WTC11 (cell line): Measurements from ENCODE around the gene ARHGAP23. TPM values are rescaled to one million over a fixed set of nuclear protein-coding genes. Genes with fewer than 3 reads are reported as not detected.
A peak's percentile ranks its signal among the peaks of the same experiment; 100 is the strongest.

Source experiments
- ATAC-seq: fragments of 200-7000 bp; cut with Tn5 transposase; 2 replicates; pipeline ENCODE4 v1.10.0; 2021; ENCODE audit warnings: mild to moderate bottlenecking, moderate library complexity
- CTCF ChIA-PET: fragments of 300-600 bp; sonication (Branson Sonifier 250); formaldehyde crosslinking; loops from one replicate; lab custom pipeline; 2021; ENCODE audit warnings: antibody characterized with exemption; lab: Charles Lee
- POLR2A ChIA-PET: fragments of 350-600 bp; sonication (Branson Sonifier 250); formaldehyde crosslinking; loops from one replicate; lab custom pipeline; 2021; ENCODE audit warnings: antibody characterized with exemption; lab: Charles Lee
- DNase-seq: peaks from one replicate; pipeline ENCODE4 v3.0.0; 2021; ENCODE audit warnings: low spot score
- H3K27ac Mint-ChIP-seq: 2 replicates; pipeline ENCODE4 v1.8.0; 2021; ENCODE audit warnings: mixed read lengths
- H3K27me3 Mint-ChIP-seq: 2 replicates; pipeline ENCODE4 v1.8.0; 2021; ENCODE audit warnings: low read depth, mild to moderate bottlenecking, moderate library complexity, mixed read lengths
- H3K36me3 Mint-ChIP-seq: 2 replicates; pipeline ENCODE4 v1.8.0; 2021; ENCODE audit warnings: mixed read lengths
- H3K4me1 Mint-ChIP-seq: 2 replicates; pipeline ENCODE4 v1.8.0; 2022; ENCODE audit warnings: mixed read lengths
- H3K4me3 Mint-ChIP-seq: 2 replicates; pipeline ENCODE4 v1.8.0; 2021; ENCODE audit warnings: mild to moderate bottlenecking, moderate library complexity, mixed read lengths
- H3K9me3 Mint-ChIP-seq: 2 replicates; pipeline ENCODE4 v1.8.0; 2021; ENCODE audit warnings: mixed read lengths
- ATF3 ChIP-seq: sonication (generic); formaldehyde crosslinking; conservative IDR thresholded peaks from 2 replicates; pipeline ENCODE4 v1.8.1; 2022; ENCODE audit warnings: mild to moderate bottlenecking, missing genetic modification reagents
- CTCF ChIP-seq: fragments of 200-600 bp; IDR thresholded peaks from 2 replicates; pipeline ENCODE4 v1.8.0; 2022; ENCODE audit warnings: antibody characterized with exemption
- E2F4 ChIP-seq: sonication (generic); formaldehyde crosslinking; IDR thresholded peaks from 2 replicates; pipeline ENCODE4 v1.8.1; 2022; ENCODE audit warnings: low read depth, mild to moderate bottlenecking, moderate library complexity, missing genetic modification reagents, borderline replicate concordance
- E2F5 ChIP-seq: sonication (generic); formaldehyde crosslinking; IDR thresholded peaks from 2 replicates; pipeline ENCODE4 v1.8.1; 2022; ENCODE audit warnings: mild to moderate bottlenecking, moderate library complexity, missing genetic modification reagents
- FOXK1 ChIP-seq: sonication (generic); formaldehyde crosslinking; IDR thresholded peaks from 2 replicates; pipeline ENCODE4 v1.8.0; 2022; ENCODE audit warnings: mild to moderate bottlenecking, moderate library complexity, missing genetic modification reagents
- GABPB1 ChIP-seq: sonication (generic); formaldehyde crosslinking; IDR thresholded peaks from 2 replicates; pipeline ENCODE4 v1.8.1; 2023; ENCODE audit warnings: mild to moderate bottlenecking, missing genetic modification reagents
- GRHL2 ChIP-seq: fragments of 250-450 bp; sonication (Bioruptor Pico); IDR thresholded peaks from 2 replicates; pipeline ENCODE4 v1.8.0; 2022; ENCODE audit warnings: mild to moderate bottlenecking, moderate library complexity; ENCODE audit not compliant: insufficient replicate concordance, severe bottlenecking
- IRF1 ChIP-seq: sonication (generic); formaldehyde crosslinking; IDR thresholded peaks from 2 replicates; pipeline ENCODE4 v1.8.0; 2023; ENCODE audit warnings: missing genetic modification reagents
- MAX ChIP-seq: sonication (generic); formaldehyde crosslinking; IDR thresholded peaks from 2 replicates; pipeline ENCODE4 v1.8.0; 2022; ENCODE audit warnings: mild to moderate bottlenecking, missing genetic modification reagents
- MXD4 ChIP-seq: fragments of 250-450 bp; sonication (Bioruptor Pico); IDR thresholded peaks from 2 replicates; pipeline ENCODE4 v1.8.0; 2021; ENCODE audit warnings: mild to moderate bottlenecking, moderate library complexity, borderline replicate concordance
- NFATC4 ChIP-seq: fragments of 250-450 bp; sonication (Bioruptor Pico); IDR thresholded peaks from 2 replicates; pipeline ENCODE4 v1.9.0; 2021; ENCODE audit warnings: mild to moderate bottlenecking
- SP1 ChIP-seq: sonication (generic); formaldehyde crosslinking; conservative IDR thresholded peaks from 2 replicates; pipeline ENCODE4 v1.8.1; 2022; ENCODE audit warnings: missing genetic modification reagents
- STAT6 ChIP-seq: sonication (generic); formaldehyde crosslinking; conservative IDR thresholded peaks from 2 replicates; pipeline ENCODE4 v1.8.1; 2023; ENCODE audit warnings: mild to moderate bottlenecking, low read depth, missing genetic modification reagents, moderate library complexity
- TEAD4 ChIP-seq: sonication (generic); formaldehyde crosslinking; IDR thresholded peaks from 2 replicates; pipeline ENCODE4 v1.8.0; 2022; ENCODE audit warnings: mild to moderate bottlenecking, missing genetic modification reagents
- TP53 ChIP-seq: sonication (generic); formaldehyde crosslinking; IDR thresholded peaks from 2 replicates; pipeline ENCODE4 v1.8.1; 2023; ENCODE audit warnings: mild to moderate bottlenecking, missing genetic modification reagents
- ZMAT4 ChIP-seq: fragments of 250-450 bp; sonication (Bioruptor Pico); IDR thresholded peaks from 2 replicates; pipeline ENCODE4 v1.9.0; 2021; ENCODE audit warnings: mild to moderate bottlenecking
- ZNF396 ChIP-seq: fragments of 250-450 bp; sonication (Bioruptor Pico); IDR thresholded peaks from 2 replicates; pipeline ENCODE4 v1.8.0; 2021; ENCODE audit warnings: mild to moderate bottlenecking, moderate library complexity, borderline replicate concordance
- ZNF416 ChIP-seq: fragments of 250-450 bp; sonication (Bioruptor Pico); IDR thresholded peaks from 2 replicates; pipeline ENCODE4 v1.9.0; 2021; ENCODE audit warnings: mild to moderate bottlenecking, inconsistent platforms
- ZNF425 ChIP-seq: fragments of 250-450 bp; sonication (Bioruptor Pico); conservative IDR thresholded peaks from 2 replicates; pipeline ENCODE4 v1.9.0; 2021; ENCODE audit warnings: mild to moderate bottlenecking
- ZSCAN18 ChIP-seq: fragments of 250-450 bp; sonication (Bioruptor Pico); IDR thresholded peaks from 2 replicates; pipeline ENCODE4 v2.1.2; 2022; ENCODE audit warnings: mild to moderate bottlenecking, moderate library complexity
- total RNA-seq: library from RNA; stranded (reverse); gene quantifications from 3 replicates; pipeline ENCODE4 v1.2.3, GENCODE V29; 2021

Gene ARHGAP23
- total RNA-seq, 1 experiment from 2014 or later: 66.0 TPM

- TF ChIP-seq TP53 (CRISPR knock-in tag) (no peak), MXD4 (CRISPR knock-in tag) (no peak), STAT6 (CRISPR knock-in tag) (no peak), IRF1 (CRISPR knock-in tag) (no peak), ZNF396 (CRISPR knock-in tag) (no peak), TEAD4 (CRISPR knock-in tag) (no peak), E2F5 (CRISPR knock-in tag) (no peak), ZMAT4 (CRISPR knock-in tag) (no peak), ZNF416 (CRISPR knock-in tag) (no peak), ZSCAN18 (CRISPR knock-in tag) (no peak), SP1 (CRISPR knock-in tag) (no peak), GRHL2 (CRISPR knock-in tag) (no peak), ATF3 (CRISPR knock-in tag) (no peak)
- TF ChIP-seq, all 79 proteins: peak for 5
Measured at GRCh38 chr17:38428643-38429371, 543 bp downstream of the ARHGAP23 start (continued).

GRCh38 chr17:38429476-38430100 lies 1.3 kb downstream of the ARHGAP23 start:
- CTCF ChIA-PET: interaction anchor here (0.8 to 2.9 kb wide), 5 partner anchors 12 to 96 kb away, joined by 3 to 14 read pairs (median 8); no protein-coding TSS in a partner anchor
- peaks cover 11% of the 10 kb centered on the region for H3K27me3 Mint-ChIP-seq
- H3K4me1 Mint-ChIP-seq: peaks cover 54% of the 10 kb centered on the region
- no peak for TF ChIP-seq CTCF
- TF ChIP-seq NFATC4 (CRISPR knock-in tag): no peak
- TF ChIP-seq FOXK1 (CRISPR knock-in tag): no peak
- no peak for TF ChIP-seq GABPB1 (CRISPR knock-in tag)
- TF ChIP-seq E2F4 (CRISPR knock-in tag): no peak
- no peak for TF ChIP-seq ZMAT4 (CRISPR knock-in tag)
- no peak for TF ChIP-seq MAX (CRISPR knock-in tag)
- TF ChIP-seq E2F5 (CRISPR knock-in tag): no peak
- TF ChIP-seq ZNF425: no peak

More at GRCh38 chr17:38429476-38430100, 1.3 kb downstream of the ARHGAP23 start:
- Mint-ChIP-seq H3K27ac (no peak overlapping the region), H3K36me3 (no peaks in the 10 kb centered on the region), H3K9me3 (no peaks in the 10 kb centered on the region), H3K4me3 (peak overlapping the region; percentile 61)
- ATAC-seq: no peak
- no peak for DNase-seq
- POLR2A ChIA-PET: interaction anchor here (1.0 to 2.3 kb wide), 2 partner anchors 21 to 56 kb away, joined by 3 to 9 read pairs; no protein-coding TSS in a partner anchor
